Stimulated activated CD4-positive, alpha-beta T cell treated with anti-CD3 and anti-CD28 coated beads, TNF-alpha, amount 100 ng/mL, for 1 hour (primary cell): ENCODE data around the gene C6orf118.

Source experiments
- DNase-seq, 3 donors: peaks; one replicate each; pipeline ENCODE4 v3.0.0-alpha.2; 2020; ENCODE audit warnings: low read depth in 3 of 3, low spot score in 1 of 3

Gene C6orf118

DNA sequence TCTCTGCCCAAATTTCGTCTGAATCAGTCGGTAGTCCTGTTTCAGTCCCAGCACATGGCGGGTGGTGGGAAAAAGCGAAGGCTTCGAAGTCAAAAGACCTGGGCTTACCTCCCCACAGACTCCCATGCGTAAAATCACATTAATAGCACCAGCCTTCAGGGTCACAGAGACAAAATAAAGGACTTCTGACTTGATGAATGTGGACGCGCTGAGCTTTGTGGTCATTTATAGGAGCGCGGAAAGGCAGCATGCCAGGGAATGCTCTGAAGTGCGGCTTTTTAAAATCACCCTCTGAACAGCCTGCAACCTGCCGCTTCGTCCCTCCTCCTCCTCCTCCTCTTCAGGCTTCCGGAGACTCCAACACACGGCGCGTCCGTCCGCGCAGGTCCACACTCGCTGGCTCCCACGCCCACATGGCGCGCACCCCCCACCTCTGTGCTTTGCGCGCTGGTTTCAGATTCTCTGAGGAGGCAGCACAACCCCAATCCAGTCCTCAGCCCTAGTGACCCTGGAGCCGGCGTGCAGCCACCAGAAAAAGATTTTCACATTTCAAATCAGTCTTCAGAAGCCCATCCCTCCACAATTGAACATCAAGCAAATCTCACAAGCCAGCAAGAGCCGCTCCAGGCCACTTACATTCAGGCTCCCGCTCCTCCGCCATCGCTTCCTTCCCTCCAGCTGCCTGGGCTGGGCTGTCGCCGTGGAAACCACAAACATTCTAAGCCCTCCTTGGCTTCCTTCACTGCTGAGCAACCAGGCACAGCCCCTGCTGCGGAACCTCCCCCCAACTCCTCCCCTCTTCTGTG, at the start of gene C6orf118:
Gene C6orf118, minus strand, starts transcription at position 680 of the 806 bp plus-strand sequence. Its CDS starts 19 bp downstream, at position 661.
- DNase-seq, result no peak

DNA sequence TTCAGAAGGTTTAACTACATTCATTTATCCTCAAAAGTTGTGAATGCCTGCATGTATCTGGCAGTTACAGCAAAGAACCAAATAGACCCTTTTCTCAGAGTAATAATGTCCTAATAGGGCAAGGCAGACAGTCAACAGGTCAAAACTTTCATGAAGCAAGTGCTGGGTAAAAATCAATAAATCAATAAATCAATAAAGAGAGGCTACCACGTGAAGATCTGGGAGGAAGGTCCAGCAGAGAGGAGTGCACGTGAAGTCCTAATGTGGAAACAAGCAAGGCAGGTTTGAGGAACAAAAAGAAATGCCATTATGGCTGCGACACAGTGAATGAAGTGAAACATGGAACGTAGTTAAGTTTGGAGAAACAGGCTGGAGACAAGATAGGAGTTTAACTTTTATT, 36.3 kb upstream of the C6orf118 start:
- DNase-seq, result no peak

DNA sequence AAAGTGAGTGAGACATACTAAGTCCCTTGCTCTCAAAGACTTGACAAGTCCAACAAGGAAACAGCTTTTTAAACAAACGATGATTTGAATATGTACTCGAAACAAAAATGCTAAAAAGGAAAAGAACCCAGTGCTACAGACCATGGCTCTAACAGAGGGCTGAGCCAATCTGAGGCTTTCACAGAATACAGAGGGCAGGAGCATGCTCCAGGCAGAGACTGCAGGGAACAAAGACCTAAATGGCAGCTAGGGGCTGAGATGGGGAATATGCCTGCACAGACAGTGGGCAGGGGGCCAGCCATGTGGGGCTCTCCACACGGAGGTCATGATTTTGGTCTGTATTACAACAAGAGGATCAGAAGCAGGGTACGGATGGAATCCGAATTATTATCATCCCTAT, 31.1 kb upstream of the C6orf118 start:
- DNase-seq, result no peak

DNA sequence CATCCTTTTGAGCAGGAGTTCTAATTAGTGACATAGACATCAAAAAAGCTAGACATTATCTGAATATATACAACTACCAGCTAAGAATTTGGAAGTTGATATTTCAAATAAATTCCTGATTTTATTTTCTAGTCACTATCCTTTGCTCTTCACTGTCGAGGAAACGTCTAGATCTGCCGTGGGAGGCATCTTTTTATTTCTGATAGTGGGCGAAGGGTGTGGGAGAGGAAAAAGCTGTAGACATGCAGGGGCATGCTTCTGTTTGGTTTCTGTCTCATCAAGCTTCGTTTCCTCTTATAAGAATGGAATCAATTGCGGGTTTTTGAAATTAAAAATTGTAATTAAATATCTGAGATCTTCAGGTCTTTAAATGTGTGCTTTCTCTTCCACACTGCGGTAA, 16.2 kb upstream of the C6orf118 start:
- DNase-seq, result no peak

DNA sequence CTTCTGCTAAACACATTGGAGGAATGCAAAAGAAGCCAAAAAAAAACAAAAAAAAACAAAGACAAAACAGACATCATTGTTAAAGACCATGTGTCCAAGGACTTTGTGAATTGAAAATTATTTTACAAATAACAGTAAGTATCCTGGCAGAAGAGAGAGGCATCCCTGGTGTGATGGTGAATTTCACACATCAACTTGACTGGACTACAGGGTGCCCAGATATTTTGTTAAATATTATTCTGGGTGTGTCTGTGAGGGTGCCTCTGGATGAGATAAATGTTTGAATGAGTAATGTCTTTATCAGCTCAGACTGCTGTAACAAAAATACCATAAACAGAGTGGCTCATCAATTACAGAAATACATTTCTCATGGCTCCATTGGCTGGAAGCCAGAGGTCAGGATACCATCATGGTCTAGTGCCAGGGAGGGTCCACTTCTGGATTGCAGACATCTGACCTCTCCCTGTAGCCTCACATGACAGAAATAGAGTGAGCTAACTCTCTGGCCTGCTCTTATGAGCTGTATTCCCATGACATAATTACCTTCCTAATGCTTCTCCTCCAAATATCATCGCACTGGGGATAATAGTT, 12.2 kb upstream of the C6orf118 start:
- no peak for DNase-seq

DNA sequence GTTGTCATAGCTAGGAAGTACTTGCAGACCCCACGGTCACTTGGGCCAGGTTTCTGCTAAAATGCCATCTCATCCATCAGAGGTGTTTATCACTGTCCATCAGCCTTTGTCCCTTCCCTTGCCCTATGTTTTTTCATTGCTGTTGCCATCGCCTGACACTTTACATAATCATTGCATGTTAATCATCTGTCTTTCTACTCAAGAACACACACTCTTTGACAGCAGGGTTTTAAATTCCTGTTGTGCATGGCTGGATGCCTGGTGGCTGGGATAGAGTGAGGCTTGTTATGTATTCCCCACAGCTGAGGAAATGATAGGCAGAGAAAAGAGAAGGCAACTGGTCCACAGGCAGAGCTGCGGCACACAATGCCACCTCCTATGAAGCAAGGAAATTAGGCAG, 11.7 kb upstream of the C6orf118 start:
- DNase-seq, result no peak

DNA sequence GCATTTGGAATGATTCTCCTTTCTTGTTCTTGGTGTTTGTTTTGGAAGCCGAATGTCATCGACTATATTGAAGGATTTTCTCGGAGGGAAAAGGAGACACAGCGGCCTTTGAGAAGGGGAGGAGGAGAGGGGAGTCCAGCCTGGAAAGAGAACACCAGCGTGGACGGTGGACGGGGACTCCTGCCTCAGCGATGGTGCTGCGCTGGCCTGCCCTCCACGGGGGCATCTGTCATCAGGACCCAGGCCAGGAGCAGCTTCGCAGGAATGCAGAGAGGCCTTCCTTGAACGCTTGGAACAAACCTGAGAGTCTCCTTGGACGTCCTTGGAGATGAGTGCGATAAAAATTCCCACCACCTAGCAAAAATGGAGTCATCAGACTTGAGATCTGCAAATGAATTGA, 8.3 kb upstream of the C6orf118 start:
- DNase-seq, result no peak

DNA sequence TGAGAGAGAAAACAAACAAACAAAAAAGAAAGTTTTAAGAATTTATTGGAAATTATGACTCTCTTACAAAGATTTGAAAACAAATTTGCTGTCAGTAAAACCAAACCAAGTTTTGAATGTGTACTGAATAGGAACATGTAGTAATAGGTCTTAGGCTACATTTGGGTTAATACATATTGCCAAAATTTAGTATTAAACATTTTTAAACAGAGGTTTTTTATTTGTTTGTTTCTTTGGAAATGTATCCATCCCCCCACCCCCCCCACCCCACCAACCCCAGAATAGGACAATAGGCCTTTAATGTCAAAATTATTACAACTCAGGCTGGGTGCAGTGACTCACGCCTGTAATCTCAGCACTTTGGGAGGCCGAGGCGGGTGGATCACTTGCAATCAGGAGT, 2.5 kb downstream of the C6orf118 start:
- no peak for DNase-seq

DNA sequence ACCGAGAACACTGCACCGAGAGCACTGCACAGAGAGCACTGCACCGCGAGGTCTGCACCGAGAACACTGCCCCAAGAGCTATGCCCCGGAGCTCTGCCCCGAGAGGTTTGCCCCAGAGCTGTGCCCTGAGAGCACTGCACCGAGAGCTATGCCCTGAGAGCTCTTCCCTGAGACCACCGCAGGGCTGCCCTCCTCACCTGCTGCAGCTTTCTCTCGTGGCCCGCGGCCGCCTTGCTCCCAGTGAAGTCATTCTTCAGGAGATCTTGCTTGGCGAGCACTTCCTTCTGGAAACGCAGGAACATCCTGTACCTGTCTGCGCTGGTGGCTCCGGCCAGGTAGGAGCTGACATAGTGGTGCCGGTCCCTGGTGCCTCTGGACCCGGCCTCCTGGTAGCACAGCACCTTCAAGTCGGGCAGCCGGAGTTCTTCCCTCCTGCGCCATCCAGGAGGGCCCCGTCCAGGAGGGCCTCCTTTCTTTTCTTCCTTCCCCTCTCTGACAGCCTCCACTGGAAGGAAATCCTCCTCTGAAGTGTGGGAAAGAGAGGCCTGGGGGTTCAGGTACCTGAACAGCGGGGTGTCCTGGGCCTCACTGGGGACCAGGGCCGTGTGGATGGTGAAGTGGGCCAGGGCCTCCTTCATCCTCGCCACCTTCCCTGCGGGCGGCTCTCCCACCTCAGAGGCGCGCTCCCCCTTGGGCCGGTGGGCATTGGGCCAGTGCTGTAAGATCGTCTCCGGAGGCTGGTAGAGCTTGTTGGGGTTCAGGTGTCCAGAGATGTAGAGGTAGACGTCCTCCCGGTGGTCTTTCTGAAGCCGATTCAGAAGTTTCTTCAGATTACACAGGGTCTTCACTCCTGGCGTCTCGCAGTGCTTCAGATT, 7.8 kb downstream of the C6orf118 start:
- no peak for DNase-seq

DNA sequence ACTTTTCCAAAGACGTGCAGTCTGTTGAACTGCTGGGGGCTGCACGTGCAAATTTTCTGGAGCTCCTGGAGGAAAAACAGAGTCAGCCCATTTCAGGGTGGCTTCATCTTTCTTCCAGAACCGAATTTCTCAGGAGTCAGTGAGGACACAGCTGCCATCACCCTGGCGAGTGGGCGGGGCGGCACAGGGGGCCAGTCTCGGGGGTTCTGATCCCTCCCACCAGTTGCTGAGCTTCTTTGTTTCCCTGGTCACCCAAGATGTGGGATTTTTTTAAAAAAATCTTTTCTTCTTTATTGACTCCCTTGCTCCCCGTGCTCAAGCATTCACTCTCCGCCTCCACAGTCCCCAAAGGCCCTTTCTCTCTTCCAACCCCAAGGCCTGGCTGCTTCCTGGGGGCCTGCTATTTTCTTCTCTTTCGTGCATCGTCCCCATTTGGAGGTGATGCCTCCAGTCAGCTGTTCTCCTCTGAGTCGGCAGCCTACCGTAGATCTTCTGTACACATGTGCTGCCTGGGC, 8.9 kb downstream of the C6orf118 start:
- DNase-seq, result no peak

DNA sequence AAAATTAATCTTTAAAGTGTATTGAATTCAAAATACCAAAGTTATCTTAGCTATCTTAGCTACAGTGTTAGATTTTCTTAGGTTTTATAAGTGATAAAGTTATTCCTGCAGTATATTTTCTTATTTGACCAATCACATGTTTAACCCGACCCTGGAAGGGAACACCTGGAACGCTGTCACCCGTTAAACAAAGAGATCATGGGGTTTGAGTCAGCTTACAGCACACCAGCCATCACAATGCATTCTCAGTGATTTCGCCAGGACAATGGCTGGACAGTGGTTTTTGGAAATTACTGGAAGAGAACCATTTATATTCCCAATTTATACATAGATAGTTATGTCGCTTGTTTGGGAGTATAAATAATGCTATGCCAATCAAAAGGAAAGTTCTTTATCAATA, 10.5 kb downstream of the C6orf118 start:
- DNase-seq, result no peak

DNA sequence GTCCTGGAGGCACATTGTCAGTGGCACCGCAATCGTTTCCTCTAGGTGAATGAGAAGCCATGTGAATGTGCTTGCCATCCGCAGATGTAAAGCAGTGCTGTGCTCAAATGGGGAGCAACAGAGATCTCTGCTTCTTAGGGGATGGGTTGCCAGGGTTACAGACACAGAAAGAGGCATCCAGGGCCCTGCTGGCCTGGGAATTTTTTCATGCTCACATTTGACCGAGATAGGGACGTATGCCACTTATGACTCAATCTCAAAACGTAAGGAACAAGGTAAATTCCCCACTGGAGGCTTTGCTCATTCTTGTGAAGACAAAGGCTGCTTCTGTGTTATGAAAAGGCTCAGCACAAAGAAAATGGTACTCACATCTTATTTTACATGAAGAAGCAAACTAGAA, 11.0 kb downstream of the C6orf118 start:
- DNase-seq, result no peak

DNA sequence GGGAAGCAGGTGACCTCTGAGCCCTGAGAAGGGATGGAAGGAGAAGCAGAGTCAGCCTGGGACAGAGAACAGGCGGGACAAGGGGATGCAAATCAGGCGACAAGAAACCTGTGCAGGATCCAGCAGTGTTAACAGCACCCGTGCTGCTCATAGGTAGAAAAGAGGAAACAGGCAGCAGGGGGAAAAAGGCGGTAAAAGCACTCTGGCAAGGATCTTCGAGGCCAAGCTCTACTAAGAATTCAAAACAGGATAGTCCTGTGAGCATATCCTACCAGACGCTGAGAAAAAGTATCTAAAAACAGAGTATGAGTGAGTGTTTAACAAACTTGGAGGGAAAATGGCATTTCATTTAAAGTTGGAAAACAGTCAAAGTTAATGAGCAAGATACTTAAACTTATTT, 16.7 kb downstream of the C6orf118 start:
- no peak for DNase-seq

DNA sequence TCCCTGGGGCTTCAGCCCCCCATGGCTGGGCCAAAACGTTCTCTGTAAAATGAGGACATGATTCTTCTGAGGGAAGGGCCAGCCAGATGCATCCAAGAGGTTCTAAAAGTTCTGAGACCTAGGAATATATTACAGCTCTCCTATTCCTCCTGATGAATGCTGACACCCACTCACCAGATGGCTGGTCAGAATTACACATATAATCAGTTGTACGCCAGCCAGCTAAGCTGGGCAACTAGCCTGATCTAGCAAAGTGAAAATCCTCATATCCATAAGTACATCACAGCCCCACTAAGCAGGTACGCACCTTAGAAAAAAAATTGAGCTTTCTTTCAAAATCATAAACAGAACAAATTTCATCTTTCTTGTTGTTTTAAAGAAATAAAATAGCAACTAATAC, 34.8 kb downstream of the C6orf118 start:
- no peak for DNase-seq

DNA sequence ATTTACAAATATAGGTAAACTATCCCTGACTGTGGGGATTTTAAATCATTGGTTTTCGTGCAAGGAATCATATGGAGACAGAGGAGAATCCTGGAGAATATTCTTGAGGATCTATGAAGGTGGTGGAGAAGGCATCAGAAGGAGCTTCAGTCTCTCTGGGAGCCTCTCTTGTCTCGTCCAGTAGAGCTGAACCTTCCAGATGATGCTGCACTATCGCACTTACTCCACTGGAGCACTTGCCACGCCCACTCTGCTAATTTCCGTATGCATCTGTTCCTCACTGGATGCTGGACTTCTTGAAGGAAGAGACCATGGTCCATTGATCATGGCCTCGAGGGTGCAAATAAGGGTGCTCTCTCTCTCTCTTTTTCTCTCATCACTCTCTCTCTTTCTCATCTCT, 36.8 kb downstream of the C6orf118 start:
- DNase-seq, result no peak

DNA sequence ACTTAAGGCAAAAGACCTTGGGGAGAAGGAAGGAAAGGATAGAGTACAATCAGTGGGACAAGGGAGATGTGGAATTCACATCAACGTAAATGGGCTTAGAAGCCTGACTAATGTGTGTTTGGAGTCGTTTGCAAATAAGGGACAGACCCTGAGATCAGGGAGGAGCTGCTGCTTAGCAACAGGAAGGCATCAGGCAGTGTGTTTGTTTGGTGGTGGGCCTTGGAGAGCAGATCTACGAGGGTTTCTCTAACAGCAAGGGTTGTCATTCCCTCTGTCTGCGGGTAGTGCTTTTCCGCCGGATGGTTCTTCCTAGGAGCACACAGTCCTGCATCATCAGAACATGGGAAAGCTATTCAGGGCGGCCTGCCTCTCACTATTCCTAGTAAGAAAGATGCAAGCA, 40.4 kb downstream of the C6orf118 start:
- no peak for DNase-seq

DNA sequence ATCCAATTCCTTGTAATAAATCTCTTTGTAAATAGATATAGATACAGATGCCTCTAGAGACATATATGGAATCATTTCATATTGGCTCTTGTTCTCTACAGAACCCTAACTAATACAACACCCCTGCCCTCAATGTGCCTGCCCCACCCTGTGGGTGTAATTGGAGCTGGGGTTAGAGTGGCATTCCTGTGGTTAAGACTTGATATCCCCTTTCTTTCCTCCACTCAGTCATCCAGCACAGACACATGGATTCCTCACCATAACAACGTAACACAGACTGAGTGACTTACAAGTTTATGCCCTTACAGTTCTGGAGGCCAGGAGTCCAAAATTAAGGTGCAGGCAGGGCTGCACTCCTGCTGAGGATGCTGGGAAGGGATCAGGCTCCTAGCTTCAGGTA, 42.8 kb downstream of the C6orf118 start:
- no peak for DNase-seq

DNA sequence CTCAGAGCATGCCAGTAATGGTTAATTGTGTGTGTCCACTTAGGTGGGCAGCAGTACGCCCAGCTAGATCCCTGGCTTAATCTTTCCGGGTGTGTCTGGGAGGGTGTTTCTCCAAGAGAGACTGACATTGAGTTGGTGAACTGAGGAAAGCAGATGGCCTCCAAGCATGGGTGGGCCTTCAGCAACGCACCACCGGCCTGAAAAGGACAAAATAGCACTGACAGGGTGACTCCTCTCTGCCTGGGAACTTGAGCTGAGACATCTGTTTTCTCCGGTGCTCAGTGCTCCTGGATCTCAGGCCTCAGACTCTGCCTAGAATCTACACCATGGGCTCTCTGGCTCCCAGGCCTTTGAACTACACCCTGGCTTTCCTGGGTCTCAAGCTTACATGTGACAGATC, 43.2 kb downstream of the C6orf118 start:
- no peak for DNase-seq

DNA sequence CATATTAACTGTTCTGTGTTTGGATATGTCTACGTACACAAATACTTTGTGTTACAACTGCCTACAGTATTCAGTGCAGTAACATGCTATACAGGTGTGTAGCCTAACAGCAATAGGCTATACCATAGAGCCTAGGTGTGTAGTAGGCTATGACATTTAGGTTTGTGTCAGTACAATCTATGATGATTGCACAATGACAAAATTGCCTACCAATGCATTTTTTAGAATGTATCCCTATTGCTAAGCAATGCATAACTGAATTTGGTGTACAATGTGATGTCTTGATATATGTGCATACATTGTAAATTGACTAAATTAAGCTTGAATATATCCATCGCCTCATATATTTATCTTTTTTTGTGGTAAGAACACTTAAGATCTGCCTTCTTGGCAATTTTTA, 48.9 kb downstream of the C6orf118 start:
- DNase-seq, result no peak

DNA sequence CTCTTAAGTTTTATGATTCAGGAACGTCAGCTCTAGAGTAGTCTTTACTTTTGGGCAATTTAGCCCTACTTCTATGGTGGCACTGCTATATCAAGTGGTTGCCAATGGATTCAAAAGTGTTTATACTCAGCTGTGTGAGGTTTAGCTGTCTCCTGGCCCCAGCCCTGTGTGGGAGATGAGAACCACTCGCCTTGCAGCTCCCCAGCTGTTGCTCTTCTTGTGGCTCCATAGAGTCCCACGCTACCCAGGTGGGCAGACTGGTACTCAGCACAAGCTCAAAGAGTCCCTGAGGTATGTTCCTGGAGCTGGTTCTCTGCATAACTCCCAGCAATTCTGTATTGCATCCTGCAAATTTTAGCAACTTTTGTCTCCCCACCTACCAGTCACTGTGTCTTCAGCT, 59.6 kb downstream of the C6orf118 start:
- no peak for DNase-seq

DNA sequence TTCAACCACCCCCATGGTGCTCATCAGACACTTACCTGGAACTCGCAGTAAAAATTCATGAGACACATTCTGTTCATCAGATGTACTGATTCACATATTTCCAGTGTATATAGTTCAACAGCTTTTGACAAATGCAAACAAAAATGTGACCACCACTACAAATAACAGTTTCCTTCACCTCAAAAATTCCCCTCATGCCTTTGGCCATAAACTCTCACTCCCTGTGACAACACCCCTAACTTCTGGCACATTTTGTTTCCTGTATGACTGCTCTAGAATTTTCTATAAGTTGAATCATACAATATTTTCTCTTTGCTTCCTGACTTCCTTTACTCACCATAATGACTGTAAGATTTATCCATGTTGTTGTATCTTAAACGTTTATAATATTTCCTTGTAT, 63.7 kb downstream of the C6orf118 start:
- no peak for DNase-seq

DNA sequence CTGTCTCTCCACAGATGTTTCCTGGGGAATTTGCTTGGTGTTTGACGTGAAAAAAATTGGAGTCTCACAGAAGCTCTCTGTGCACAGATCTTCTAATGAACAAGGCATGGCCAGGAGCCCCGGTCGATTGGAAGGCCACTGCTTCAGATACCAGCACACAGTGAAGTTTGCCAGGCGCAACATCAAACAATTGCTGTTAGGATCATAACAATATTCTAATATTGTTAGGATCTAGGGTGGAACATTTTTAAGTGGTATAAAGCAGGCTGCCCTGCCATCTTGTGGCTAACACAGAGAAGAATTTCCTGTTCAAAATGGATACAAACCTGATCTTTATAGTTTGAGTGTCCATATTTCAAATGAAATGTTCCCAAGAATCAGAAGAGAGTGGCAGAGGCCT, 64.1 kb downstream of the C6orf118 start:
- DNase-seq, result no peak
